Left hindlimb (tissue), 1 donor: ENCODE measurements around the gene RPS8.
"Not testable (repeated sequence)": the region's sequence is repeated elsewhere in the genome, so short reads cannot be mapped to it uniquely, and the experiment has no call there.

Experiments used
- DNase-seq: peaks from one replicate; pipeline ENCODE4 v3.0.0-alpha.2; 2018

RPS8 gene

GRCh38 chr1:44783697-44784093, 8.4 kb downstream of the RPS8 start:
- DNase-seq, result no peak

GRCh38 chr1:44784094-44785028, 9.0 kb downstream of the RPS8 start:
- DNase-seq, result no peak

- DNase-seq, result no peak
Observed at GRCh38 chr1:44785029-44785380, 9.7 kb downstream of the RPS8 start.

- no peak for DNase-seq
Observed at GRCh38 chr1:44785501-44786137, 10.3 kb downstream of the RPS8 start.

- DNase-seq, result peak; percentile 73
Observed at GRCh38 chr1:44786138-44786840, 10.9 kb downstream of the RPS8 start.

- peak; percentile 28 for DNase-seq
Observed at GRCh38 chr1:44786841-44787426, 11.6 kb downstream of the RPS8 start.

GRCh38 chr1:44787506-44787905, 12.2 kb downstream of the RPS8 start:
- DNase-seq, result no peak

- DNase-seq, result no peak
Observed at GRCh38 chr1:44788120-44788860, 12.9 kb downstream of the RPS8 start, which contains the start of gene BEST4. Gene BEST4, minus strand, starts transcription at chr1:44788170. Its CDS starts 465 bp downstream, at chr1:44787705.

- peak; percentile 39 for DNase-seq
Observed at GRCh38 chr1:44790968-44791801, 15.8 kb downstream of the RPS8 start.

GRCh38 chr1:44792736-44793502, 17.6 kb downstream of the RPS8 start:
- no peak for DNase-seq

GRCh38 chr1:44797886-44798285, 22.5 kb downstream of the RPS8 start:
- DNase-seq, result not testable (repeated sequence)

GRCh38 chr1:44798481-44799365, 23.4 kb downstream of the RPS8 start:
- DNase-seq, result peak; percentile 23

GRCh38 chr1:44799770-44800584, 24.6 kb downstream of the RPS8 start, which contains the start of gene PLK3:
Gene PLK3, plus strand, starts transcription at chr1:44800377. Its CDS starts 87 bp downstream, at chr1:44800464.
- peak; percentile 98 for DNase-seq

GRCh38 chr1:44801491-44802305, 26.4 kb downstream of the RPS8 start:
- peak; percentile 34 for DNase-seq

- DNase-seq, result peak; percentile 61
Observed at GRCh38 chr1:44802306-44803061, 27.1 kb downstream of the RPS8 start.

- no peak for DNase-seq
Observed at GRCh38 chr1:44803062-44803311, 27.6 kb downstream of the RPS8 start.
